DMS153 treated with DMSO at 0.1 percent for 48 hours (cell line): ENCODE measurements around the gene SMIM13.

Experiments used
- DNase-seq: peaks from one replicate; lab custom pipeline; 2025; ENCODE audit not compliant: unreplicated experiment; lab: John Stamatoyannopoulos, UW

Gene SMIM13

DNA sequence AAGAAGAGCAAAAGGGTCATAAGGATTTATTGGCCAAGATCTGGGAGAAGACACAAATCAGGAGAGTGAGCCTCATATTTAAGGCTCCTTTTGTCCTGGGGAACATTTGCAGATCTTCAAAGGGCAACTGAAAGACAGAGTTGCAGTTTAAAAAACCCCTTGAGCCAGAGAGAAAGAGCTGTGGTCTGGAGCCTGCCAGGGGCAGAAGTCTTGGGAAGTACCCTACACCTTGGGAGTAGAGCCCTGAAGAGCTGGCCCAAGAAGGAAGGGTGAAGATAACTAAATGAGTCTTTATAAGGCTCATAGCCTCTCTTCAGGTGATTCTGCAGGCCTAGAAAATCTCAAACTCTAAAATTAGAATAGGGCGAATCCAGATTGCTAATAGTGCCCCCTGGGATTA, 57.9 kb downstream of the SMIM13 start:
- no peak for DNase-seq

- no peak for DNase-seq
Observed at GRCh38 chr6:11152581-11152980, 58.9 kb downstream of the SMIM13 start.

DNA sequence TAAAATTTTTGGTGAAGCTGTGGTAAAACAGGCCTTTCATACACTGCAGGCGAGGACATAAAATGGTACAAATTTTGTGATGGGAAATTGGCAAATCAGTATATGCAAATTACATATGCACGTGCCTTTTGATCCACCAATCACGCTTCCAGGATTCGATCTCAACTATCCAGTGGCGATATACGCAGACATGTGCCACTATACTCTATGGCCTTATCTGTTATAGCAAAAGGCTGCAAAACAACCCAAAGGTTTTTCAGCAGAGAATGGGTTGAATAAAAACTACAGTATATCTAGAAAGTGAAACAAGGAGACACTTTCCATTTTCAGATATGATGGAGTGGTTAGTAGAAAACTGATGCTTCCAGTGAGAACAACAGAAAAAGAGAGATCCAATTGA, 59.8 kb downstream of the SMIM13 start:
- DNase-seq = no peak

DNA sequence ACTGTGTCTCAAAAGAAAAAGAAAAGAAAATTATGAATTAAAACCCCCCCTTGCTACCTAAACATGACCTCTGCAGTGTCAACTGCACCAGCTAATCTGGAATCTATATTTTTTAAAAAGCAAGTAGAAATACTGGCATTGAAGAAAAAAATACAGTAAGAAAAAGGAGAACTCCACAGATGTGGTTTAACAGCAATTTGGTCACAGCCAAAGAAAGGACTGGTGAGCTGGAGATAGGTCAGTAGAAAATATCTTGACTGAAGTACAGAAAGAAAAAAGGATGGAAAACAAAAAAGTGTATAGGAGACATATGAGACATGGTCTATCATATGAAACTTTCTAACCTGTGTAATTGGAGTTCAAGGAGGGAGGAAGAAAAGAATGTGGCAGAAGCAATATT, 62.0 kb downstream of the SMIM13 start:
- DNase-seq = no peak

DNA sequence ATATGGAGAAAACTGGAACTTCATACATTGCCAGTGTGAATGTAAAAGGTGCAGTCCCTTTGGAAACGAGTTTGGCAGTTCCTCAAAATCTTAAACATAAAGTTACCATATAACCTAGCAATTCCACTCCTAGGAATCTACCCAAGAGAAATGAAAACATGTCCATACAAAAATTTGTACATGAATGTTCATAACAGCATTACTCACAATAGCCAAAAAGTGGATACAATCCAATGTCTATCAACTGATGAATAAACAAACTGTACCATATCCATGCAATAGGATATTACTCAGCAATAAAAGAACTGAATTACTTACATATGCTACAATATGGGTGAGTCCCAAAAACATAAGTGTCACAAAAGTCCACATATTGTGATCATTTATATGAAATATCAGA, 66.6 kb downstream of the SMIM13 start:
- no peak for DNase-seq

GRCh38 chr6:11161031-11161956, 67.7 kb downstream of the SMIM13 start:
- no peak for DNase-seq

GRCh38 chr6:11162262-11162661, 68.6 kb downstream of the SMIM13 start:
- no peak for DNase-seq

DNA sequence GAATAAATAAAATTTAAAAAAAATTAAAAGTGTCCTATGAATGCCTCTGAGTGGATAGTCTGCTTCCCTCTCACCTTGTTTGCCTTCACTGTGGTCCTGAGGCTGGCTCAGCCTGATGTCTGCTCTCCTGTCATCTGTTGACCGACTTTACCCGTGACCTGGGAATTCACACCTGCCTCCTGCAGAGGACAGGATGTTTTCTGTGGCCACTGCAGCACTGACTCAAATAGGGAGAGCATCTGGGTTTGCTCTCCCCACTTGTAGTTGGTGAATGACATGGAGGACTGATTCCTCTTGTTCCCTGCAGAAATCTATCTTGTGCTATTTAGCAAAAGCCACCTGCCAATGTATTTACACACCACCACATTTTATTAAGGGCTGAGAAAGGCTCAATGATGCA, 70.3 kb downstream of the SMIM13 start:
- peak; percentile 40 for DNase-seq

DNA sequence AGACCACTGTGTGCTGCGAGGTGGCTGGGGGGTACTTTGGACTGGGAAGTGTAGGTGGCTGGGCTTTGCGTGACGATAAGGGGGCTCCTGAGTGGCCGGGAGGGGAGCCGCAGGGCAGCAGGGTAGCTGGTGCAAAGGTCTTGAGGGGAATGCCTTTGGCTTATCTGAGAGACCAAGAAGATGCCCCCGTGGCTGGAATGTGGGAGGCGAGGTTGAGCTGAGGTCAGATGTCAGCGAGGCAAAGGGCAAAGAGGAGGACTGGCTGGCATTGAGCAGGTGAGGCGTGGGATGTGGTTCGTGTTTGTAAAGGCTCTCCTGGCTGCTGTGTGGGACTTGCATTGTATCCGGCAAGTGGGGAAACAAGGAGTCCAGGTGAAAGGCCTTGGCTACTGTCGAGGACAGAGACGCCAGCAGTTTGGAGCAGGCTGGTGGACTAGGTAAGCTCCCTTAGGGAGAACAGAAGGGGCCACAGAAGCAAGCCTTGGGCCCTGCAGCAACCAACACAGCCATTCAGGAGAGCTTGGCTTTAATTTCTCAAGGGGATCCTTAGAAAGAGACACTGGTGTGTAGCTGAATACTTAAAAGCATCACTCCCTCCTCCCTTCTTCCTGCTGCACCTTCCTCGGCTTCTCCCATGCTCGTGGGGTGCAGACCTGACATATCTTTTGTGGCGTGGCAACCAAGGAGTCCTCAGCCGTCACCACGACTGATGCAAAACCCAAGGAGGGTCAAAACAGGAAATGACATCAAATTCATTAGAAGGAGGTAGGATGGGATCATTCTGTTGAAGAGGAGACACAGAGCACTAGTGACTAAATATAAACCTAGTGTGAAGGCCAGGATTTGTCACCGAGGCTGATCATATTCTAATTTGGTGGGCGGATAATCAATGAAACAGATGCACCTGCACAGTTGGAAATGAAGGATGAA, 71.3 kb downstream of the SMIM13 start:
- DNase-seq = no peak

GRCh38 chr6:11166948-11167347, 73.3 kb downstream of the SMIM13 start:
- DNase-seq = no peak

- no peak for DNase-seq
Observed at GRCh38 chr6:11168091-11168635, 74.5 kb downstream of the SMIM13 start.

GRCh38 chr6:11171952-11172351, 78.3 kb downstream of the SMIM13 start:
- no peak for DNase-seq

GRCh38 chr6:11172501-11173327, 79.1 kb downstream of the SMIM13 start:
- peak; percentile 11 for DNase-seq

- DNase-seq = no peak
Observed at GRCh38 chr6:11174242-11174611, 80.6 kb downstream of the SMIM13 start.

DNA sequence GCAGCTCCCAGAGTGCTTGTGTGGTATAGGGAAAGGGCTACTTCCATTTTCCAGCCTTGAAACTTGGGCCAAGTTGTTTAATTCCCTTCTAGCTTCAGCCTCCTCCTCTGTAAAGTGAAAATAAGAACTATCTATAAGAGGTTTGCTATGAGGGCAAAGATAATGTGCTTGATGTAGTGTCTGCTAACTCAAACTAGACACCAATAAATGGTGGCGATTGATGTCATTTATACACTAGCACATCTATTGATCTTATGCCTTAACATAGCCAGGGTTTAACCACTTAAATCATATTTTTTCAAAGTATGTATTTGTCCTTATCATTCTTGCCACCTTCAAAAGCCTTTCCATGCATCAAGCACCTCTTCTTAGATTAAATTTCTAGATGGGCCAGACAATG, 83.6 kb downstream of the SMIM13 start:
- DNase-seq = no peak

DNA sequence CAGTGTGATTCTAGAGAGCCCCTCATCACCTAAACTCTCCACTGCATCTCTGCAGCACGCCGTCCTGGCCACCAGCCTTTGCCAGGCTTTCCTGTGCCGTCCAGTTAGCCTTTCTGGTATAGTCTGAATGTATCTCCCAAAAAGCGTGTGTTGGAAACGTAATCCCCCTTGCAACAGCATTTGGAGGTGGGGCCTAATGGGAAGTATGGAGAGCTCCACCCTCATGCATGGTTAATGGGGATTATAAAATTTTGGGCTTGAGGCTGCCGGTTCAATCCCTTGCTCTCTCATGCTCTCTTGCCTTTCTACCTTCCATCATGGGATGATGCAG, 85.4 kb downstream of the SMIM13 start:
- no peak for DNase-seq

- DNase-seq = no peak
Observed at GRCh38 chr6:11179419-11180202, 86.0 kb downstream of the SMIM13 start.

DNA sequence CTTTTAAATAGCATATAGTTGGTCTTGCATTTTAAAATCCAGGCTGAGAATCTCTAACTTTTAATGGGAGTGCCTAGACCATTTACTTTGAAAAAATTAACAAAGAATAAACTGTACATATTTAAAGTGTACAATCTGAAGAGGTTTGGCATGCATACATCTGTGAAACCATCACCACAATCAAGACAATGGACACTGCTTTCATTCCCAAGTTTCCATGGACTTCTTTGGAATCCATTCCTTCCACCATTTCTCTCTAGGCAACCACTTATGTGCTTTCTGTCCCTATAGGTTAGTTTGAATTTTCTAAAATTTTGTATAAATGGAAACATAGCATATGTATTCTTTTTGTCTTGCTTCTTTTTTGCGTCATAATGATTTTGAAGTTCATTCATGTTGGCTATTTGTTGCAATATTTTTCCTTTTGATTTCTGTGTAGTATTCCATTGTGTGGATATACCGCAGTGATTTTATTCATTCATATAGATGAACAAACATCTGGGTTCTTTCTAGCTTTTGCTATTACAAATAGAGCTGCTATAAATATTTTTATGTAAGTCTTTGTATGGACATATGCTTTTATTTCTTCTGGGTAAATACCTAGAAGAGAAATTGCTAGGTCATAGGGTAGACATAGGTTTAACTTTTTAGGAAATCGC, 88.0 kb downstream of the SMIM13 start:
- no peak for DNase-seq

- DNase-seq = no peak
Observed at GRCh38 chr6:11183761-11184362, 90.2 kb downstream of the SMIM13 start.
